Panc1 (cell line): ENCODE results near the gene ANKRD65. TPM values are rescaled to one million over a fixed set of nuclear protein-coding genes. Genes with fewer than 3 reads are reported as not detected.
"Not testable (repeated sequence)": the region's sequence is repeated elsewhere in the genome, so short reads cannot be mapped to it uniquely, and the experiment has no call there.

Source experiments
- ATAC-seq: fragments of 200-7000 bp; cut with Tn5 transposase; 2 replicates; pipeline ENCODE4 v1.9.1; 2020; ENCODE audit warnings: mild to moderate bottlenecking, moderate library complexity
- BruUV-seq: library from RNA; stranded (reverse); fragments of 400-500 nt; replicated peaks from 2 replicates; lab custom pipeline; 2021; lab: Mats Ljungman, UMichigan
- CTCF ChIA-PET: fragments of 300-600 bp; sonication (Branson Sonifier 250); formaldehyde crosslinking; loops from one replicate; lab custom pipeline; 2022; ENCODE audit warnings: antibody characterized with exemption; lab: Charles Lee
- POLR2A ChIA-PET: fragments of 300-600 bp; sonication (Branson Sonifier 250); formaldehyde crosslinking; loops from one replicate; lab custom pipeline; 2022; ENCODE audit warnings: antibody characterized with exemption; lab: Charles Lee
- DNase-seq: peaks from one replicate; pipeline ENCODE4 v3.0.0-alpha.2; 2010; ENCODE audit warnings: low read depth, low spot score
- H3K27ac ChIP-seq: 2 replicates; pipeline ENCODE4 v1.5.1; 2011; ENCODE audit warnings: mild to moderate bottlenecking, low read length, inconsistent platforms
- H3K27me3 ChIP-seq: fragments of 200-500 bp; sonication (Bioruptor generic); 2 replicates; pipeline ENCODE4 v1.6.0; 2014; ENCODE audit warnings: low read length, inconsistent platforms; ENCODE audit not compliant: control insufficient read depth, insufficient read depth
- H3K36me3 ChIP-seq: fragments of 200-500 bp; sonication (Bioruptor generic); 2 replicates; pipeline ENCODE4 v1.5.1; 2014; ENCODE audit warnings: inconsistent platforms, mild to moderate bottlenecking, low read length, moderate library complexity; ENCODE audit not compliant: control insufficient read depth, insufficient read depth
- H3K4me1 ChIP-seq: 2 replicates; pipeline ENCODE4 v1.5.1; 2011; ENCODE audit warnings: inconsistent platforms, mild to moderate bottlenecking, low read length, moderate library complexity; ENCODE audit not compliant: control insufficient read depth, insufficient read depth
- H3K4me3 ChIP-seq, 2 experiments: 2 replicates each; pipeline ENCODE4 v1.5.1; 2011 to 2012; ENCODE audit warnings: low read depth in 2 of 2, low read length in 2 of 2, mild to moderate bottlenecking in 2 of 2, inconsistent platforms in 1 of 2, moderate library complexity in 1 of 2
- H3K9me3 ChIP-seq: fragments of 200-500 bp; sonication (Bioruptor generic); 2 replicates; pipeline ENCODE4 v1.5.1; 2014; ENCODE audit warnings: low read depth, mild to moderate bottlenecking, inconsistent platforms, low read length, moderate library complexity; ENCODE audit not compliant: control insufficient read depth, insufficient read depth
- POLR2AphosphoS5 ChIP-seq: IDR thresholded peaks from 2 replicates; pipeline ENCODE4 v1.6.1; 2012; ENCODE audit warnings: mild to moderate bottlenecking, low read depth, low read length, moderate library complexity
- SIN3A ChIP-seq: IDR thresholded peaks from 2 replicates; pipeline ENCODE4 v1.6.1; 2012; ENCODE audit warnings: low read depth, mild to moderate bottlenecking, low read length, moderate library complexity, borderline replicate concordance; ENCODE audit not compliant: insufficient read depth
- TCF7L2 ChIP-seq: IDR thresholded peaks from 2 replicates; pipeline ENCODE4 v1.6.1; 2011; ENCODE audit warnings: mild to moderate bottlenecking, low read depth, low read length, inconsistent platforms
- in situ Hi-C: cut with HindIII; loops from 2 replicates; pipeline ENCODE4 v1.10.0; 2016; ENCODE audit warnings: low sequenced_read_pairs, low pct_unique_long_range_greater_than_20kb
- intact Hi-C: fragments of 100-400 bp; cut with micrococcal nuclease; formaldehyde crosslinking; loops from one replicate; pipeline ENCODE4 v1.10.0; 2022; ENCODE audit not compliant: unreplicated experiment
- total RNA-seq: library from RNA; stranded (reverse); gene quantifications from one replicate; pipeline ENCODE4 v1.2.1, GENCODE V29; 2021; ENCODE audit not compliant: unreplicated experiment
- TF ChIP-seq, protein P1 (sequence below), 2 experiments: IDR thresholded peaks; 2 replicates each; pipeline ENCODE4 v1.6.1; 2011 to 2012; ENCODE audit warnings: low read depth in 2 of 2, control low read depth in 1 of 2, low read length in 1 of 2, mild to moderate bottlenecking in 1 of 2, moderate library complexity in 1 of 2; ENCODE audit not compliant: insufficient read depth in 1 of 2
- TF ChIP-seq, protein P2 (sequence below): fragments of 450-650 bp; IDR thresholded peaks from 2 replicates; pipeline ENCODE4 v1.5.1; 2017; ENCODE audit warnings: mild to moderate bottlenecking

The ANKRD65 gene
- total RNA-seq, 1 experiment from 2014 or later = 1.9 TPM

DNA sequence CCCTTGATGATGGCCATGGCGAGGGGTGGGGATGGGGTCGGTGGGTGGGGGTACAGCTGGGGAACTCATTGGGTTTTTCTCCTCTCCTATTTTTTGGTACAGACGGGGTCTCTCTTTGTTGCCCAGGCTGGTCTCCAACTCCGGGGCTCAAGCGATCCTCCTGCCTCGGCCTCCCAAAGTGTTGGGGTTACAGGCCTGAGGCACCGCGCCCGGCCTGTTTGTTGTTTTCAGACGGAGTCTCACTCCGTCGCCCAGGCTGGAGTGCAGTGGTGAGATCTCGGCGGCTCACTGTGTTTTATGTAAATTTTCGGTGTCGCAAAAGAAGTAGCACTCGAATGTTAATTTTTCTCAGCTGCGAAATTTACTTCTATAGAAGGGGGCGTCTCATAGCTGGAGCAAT is 25.6 kb upstream of the ANKRD65 start:
- H3K9me3 ChIP-seq, H3K27ac ChIP-seq, H3K4me3 ChIP-seq, H3K4me1 ChIP-seq, BruUV-seq, ATAC-seq, in situ Hi-C loops, DNase-seq, H3K27me3 ChIP-seq, H3K36me3 ChIP-seq, CTCF ChIA-PET, intact Hi-C loops: not testable (repeated sequence)
- POLR2A ChIA-PET = interaction anchor here (0.7 kb wide), 1 partner anchor 11 kb away, joined by 4 read pairs; no protein-coding TSS in a partner anchor

DNA sequence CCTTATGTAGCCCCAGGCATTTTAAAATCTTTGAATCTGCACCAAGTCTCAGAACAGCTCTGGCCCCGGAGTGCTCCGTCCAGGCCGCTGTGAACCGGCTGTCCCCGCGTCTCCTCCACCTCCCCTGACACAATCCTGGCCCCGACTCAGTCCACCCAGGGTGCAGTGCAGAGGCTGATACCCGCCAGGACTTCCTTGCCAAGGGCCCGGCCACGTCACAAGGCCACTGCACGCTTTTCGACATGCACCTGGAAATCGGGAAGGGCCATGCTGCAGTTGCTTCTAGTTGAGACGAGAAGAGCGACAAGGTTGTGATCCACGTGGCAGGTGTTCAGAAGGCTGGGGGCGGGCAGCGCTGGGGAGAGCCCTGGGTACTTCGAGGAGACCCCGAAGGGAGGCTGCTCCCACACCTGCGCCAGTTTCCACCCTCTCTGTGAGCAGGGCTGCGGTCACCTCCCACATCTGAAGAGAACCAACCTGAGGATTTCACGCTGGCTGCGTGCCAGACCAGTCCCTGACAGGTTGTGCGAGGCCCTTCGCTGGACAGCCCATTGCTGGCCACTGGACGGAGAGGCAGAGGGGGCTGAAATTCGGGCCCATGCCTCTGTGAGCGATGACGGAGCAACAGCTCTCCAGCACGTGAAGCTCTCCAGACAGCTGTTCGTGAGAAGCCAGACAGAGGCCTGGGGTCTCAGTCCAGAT is 21.1 kb upstream of the ANKRD65 start:
- intact Hi-C loops = no loop called here
- no TSS peak for BruUV-seq
- POLR2A ChIA-PET = interaction anchor here (1.6 kb wide), 1 partner anchor 11 kb away, joined by 4 read pairs; no protein-coding TSS in a partner anchor

DNA sequence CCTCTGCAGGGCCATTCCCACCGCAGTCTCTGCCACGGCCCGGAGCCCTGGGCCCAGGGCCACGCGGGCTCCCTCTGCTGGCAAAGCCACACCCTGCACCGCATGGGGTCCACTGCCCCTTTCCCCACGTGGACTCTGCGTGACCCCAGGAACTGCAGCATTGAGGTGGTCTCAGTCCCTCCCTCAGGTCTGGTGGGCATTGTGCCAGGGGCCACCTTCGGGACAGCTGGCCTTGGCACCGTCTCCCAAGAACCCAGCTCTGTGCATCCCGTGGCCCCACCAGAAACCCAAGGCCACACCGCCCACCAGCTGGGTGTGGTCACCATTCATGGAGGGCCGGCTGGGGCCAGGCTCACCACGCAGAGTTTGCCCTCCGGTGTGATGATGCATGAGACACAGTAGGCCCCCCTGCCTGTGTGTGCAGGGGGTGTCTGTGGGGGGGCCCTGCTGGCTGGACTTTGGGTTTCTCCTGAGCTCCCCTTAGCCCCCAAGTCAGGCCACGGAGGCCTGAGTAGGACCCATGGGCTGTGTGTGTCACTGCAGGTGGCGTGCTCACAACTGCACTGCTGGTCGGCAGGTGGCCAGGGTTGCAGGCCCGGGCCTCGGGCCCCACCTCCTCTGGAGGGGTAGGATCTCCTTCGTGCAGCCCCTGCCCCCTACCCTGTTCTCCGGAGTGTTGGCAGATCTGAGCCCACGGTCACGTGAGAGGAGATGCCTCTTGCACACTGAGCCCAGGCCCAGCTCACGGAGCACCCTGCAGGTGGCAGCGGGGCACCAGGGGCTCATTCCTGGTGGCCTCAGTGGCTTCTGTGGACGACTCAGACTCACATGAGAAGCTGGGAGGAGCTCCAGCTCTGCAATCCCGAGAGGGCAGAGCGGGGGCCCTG is 20.2 kb upstream of the ANKRD65 start:
- Histone ChIP-seq H3K4me1 (peaks cover 39% of the 10 kb centered on the region), H3K27ac (peak overlapping the region; percentile 74), H3K36me3 (peaks cover 2% of the 10 kb centered on the region; the same call in 1 of the 2 replicates), H3K4me3 (no peak overlapping the region), H3K27me3 (no peaks in the 10 kb centered on the region), H3K9me3 (no peaks in the 10 kb centered on the region)
- no peak for DNase-seq
- in situ Hi-C loops (no loop called here), intact Hi-C loops (no loop called here)
- ATAC-seq = peak; percentile 74
- ChIA-PET POLR2A (interaction anchor here (0.5 to 1.6 kb wide), 2 partner anchors 10 to 63 kb away, joined by 4 to 5 read pairs; no protein-coding TSS in a partner anchor), CTCF (interaction anchor here (0.5 to 1.7 kb wide), 9 partner anchors 8 to 150 kb away, joined by 3 to 9 read pairs (median 4); partner anchors contain the start of gene AURKAIP1)
- BruUV-seq = no TSS peak
- TF ChIP-seq, protein P1, sequence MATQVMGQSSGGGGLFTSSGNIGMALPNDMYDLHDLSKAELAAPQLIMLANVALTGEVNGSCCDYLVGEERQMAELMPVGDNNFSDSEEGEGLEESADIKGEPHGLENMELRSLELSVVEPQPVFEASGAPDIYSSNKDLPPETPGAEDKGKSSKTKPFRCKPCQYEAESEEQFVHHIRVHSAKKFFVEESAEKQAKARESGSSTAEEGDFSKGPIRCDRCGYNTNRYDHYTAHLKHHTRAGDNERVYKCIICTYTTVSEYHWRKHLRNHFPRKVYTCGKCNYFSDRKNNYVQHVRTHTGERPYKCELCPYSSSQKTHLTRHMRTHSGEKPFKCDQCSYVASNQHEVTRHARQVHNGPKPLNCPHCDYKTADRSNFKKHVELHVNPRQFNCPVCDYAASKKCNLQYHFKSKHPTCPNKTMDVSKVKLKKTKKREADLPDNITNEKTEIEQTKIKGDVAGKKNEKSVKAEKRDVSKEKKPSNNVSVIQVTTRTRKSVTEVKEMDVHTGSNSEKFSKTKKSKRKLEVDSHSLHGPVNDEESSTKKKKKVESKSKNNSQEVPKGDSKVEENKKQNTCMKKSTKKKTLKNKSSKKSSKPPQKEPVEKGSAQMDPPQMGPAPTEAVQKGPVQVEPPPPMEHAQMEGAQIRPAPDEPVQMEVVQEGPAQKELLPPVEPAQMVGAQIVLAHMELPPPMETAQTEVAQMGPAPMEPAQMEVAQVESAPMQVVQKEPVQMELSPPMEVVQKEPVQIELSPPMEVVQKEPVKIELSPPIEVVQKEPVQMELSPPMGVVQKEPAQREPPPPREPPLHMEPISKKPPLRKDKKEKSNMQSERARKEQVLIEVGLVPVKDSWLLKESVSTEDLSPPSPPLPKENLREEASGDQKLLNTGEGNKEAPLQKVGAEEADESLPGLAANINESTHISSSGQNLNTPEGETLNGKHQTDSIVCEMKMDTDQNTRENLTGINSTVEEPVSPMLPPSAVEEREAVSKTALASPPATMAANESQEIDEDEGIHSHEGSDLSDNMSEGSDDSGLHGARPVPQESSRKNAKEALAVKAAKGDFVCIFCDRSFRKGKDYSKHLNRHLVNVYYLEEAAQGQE (IDR thresholded peaks at IDR 0.05; ENCODE audit: insufficient read depth in 1 of 2, low read depth in 2 of 2, low read length in 1 of 2) = no peak
- no peak for TF ChIP-seq TCF7L2
- TF ChIP-seq, protein P2, sequence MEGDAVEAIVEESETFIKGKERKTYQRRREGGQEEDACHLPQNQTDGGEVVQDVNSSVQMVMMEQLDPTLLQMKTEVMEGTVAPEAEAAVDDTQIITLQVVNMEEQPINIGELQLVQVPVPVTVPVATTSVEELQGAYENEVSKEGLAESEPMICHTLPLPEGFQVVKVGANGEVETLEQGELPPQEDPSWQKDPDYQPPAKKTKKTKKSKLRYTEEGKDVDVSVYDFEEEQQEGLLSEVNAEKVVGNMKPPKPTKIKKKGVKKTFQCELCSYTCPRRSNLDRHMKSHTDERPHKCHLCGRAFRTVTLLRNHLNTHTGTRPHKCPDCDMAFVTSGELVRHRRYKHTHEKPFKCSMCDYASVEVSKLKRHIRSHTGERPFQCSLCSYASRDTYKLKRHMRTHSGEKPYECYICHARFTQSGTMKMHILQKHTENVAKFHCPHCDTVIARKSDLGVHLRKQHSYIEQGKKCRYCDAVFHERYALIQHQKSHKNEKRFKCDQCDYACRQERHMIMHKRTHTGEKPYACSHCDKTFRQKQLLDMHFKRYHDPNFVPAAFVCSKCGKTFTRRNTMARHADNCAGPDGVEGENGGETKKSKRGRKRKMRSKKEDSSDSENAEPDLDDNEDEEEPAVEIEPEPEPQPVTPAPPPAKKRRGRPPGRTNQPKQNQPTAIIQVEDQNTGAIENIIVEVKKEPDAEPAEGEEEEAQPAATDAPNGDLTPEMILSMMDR = peak; percentile 97
- peak; percentile 52; the same call in 1 of the 2 replicates for TF ChIP-seq POLR2AphosphoS5
- TF ChIP-seq SIN3A = no peak

More for the DNA sequence above, 21.1 kb upstream of the ANKRD65 start:
- ATAC-seq (no peak; the same call in 1 of the 2 replicates), DNase-seq (no peak)
- Histone ChIP-seq H3K27me3 (no peaks in the 10 kb centered on the region), H3K36me3 (peaks cover 2% of the 10 kb centered on the region; the same call in 1 of the 2 replicates), H3K27ac (peak overlapping the region; percentile 74), H3K4me1 (peaks cover 39% of the 10 kb centered on the region), H3K4me3 (no peak overlapping the region), H3K9me3 (no peaks in the 10 kb centered on the region)
- CTCF ChIA-PET = interaction anchor here (0.5 to 1.4 kb wide), 4 partner anchors 9 to 139 kb away, joined by 3 to 9 read pairs (median 5); no protein-coding TSS in a partner anchor
- in situ Hi-C loops = no loop called here
- TF ChIP-seq POLR2AphosphoS5 = 0 out of 2 replicates have a peak, but pooled peaks have one; percentile 30
- TF ChIP-seq, protein P2 = no peak
